ENCODE results near the gene ABLIM3. TPM values are rescaled to one million over a fixed set of nuclear protein-coding genes. Genes with fewer than 3 reads are reported as not detected.

The ABLIM3 gene
- total RNA-seq, 1 donor, result 4.4 TPM

DNA sequence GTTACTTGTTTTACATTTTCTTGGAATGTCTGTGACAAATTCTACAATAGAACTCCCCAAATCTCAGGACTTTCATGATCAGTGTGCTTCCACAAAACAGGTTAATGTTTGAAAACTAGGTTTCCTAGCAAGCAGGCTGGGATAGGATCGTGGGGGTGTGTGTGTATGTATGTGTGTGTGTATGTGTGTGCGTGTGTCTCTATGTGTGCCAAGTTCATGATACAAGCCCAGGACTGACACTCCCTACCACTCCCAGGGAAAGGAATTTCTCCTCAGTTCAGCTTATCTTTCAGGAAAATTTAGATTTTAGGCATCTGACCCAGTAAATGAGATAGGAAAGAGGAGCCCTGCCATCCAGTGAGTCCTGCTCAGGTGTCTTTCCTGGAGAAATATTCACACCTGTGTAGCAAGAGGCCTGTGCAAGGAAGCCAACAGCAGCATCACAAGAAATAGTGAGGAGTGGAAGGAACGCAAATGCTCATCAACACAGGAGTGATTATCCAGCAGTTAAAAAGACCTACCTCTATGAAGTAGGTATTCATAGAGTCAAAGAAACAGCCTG is 13.8 kb upstream of the ABLIM3 start:
- Histone ChIP-seq H3K27me3 (ENCODE audit: insufficient read depth, low read length) (no peaks in the 10 kb centered on the region), H3K9me3 (ENCODE audit: low read depth, low read length) (no peaks in the 10 kb centered on the region), H3K4me3 (ENCODE audit: low read length) (no peak overlapping the region), H3K4me1 (ENCODE audit: insufficient read depth, low read length) (no peaks in the 10 kb centered on the region)

DNA sequence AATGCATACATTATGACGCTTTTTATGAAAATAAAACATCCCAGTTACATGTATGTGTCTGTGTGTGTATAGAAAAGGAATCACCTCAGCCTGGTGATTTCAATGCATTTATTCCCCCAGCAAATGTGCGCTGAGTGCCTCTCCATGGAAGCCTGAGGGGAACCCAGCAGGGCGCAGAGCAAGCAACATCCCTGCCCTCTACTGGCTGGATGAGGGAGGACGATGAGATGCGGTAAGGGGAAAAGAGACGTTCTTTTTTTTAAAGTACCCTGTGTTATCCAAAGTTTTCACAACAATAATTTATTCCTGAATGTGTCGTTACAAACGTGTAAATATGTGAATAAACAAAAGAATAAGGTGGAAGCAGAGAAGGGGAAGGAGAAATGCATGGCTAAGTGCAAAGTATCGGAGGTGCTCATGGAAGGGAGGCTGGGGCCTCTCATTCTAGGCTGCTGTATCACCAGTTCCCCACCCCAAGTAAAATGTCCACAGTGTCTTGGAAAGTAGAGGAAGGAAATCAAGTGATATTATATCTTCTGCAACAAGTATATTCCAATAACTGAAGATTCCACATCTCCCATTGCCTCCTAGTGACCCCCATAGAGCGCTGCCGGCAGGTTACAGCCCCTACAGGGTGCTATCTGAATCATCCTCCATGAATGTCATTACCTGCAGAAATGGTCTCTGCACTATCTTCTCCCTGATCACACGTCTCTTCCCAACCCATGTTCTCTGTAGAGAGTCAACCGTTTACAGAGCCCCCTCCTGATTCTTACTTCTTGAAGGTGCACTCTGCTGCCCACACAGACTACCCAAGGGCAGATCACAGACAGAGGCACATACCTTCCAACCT is 13.0 kb upstream of the ABLIM3 start:
- H3K4me3 ChIP-seq (ENCODE audit: low read length), result no peak overlapping the region
- no peaks in the 10 kb centered on the region for H3K9me3 ChIP-seq (ENCODE audit: low read depth, low read length)
- no peaks in the 10 kb centered on the region for H3K4me1 ChIP-seq (ENCODE audit: insufficient read depth, low read length)
- H3K27me3 ChIP-seq (ENCODE audit: insufficient read depth, low read length), result no peaks in the 10 kb centered on the region

DNA sequence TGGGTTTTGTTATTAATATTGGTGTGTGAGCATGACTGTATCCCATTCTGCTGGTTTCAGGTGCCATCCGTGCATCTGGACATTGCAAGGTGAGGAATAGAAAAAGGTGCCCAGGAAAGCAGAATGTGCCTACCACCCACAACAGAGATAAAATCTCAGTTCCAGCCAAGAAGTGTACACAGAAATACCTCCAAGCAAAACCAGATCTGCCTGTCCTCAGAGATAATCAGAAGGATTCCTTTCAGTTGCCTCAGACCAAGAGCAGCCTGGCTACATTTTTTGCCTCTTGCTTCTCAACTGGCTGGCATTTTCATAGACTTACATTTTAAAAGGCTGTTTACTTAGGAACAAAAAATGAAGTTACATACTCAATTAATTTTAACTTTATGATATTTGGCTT is 12.1 kb upstream of the ABLIM3 start:
- Histone ChIP-seq H3K27me3 (ENCODE audit: insufficient read depth, low read length) (no peaks in the 10 kb centered on the region), H3K9me3 (ENCODE audit: low read depth, low read length) (no peaks in the 10 kb centered on the region), H3K4me3 (ENCODE audit: low read length) (no peak overlapping the region), H3K4me1 (ENCODE audit: insufficient read depth, low read length) (no peaks in the 10 kb centered on the region)

DNA sequence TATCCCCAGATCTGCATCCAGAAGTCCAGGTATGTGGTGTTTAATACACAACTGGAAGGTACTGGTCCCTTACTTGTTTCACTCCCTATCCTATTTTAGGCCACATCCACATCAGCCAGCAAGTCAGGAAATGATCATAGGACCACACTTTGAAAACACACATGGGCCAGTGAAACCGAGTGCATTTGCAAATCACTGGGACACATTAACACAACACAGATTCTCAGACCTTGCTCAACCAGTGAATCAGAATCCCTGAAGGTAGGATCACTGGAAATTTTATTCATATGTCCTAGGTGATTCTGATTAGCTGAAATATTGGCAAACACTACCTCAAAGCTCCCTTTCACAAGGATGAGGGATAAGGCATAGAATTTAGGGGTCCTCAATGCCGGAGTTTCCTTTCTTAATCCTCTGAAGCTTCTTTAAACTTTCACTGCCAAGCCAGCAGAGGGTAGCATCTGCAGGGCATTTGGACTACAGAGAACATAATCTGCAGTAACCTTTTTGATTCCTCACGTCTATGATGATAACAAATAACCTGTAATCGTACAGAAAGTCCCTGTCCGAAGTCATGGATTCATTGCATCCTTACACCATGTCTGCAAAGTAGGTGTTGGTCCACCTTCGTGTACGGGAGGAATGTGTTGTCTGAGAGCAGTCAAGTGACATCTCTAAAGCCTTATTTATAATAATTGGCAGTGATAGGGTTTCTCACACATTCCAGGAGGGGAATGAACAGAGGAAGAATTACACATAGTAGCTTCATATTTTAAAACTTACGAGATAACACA is 11.0 kb upstream of the ABLIM3 start:
- Histone ChIP-seq H3K4me1 (ENCODE audit: insufficient read depth, low read length) (no peaks in the 10 kb centered on the region), H3K27me3 (ENCODE audit: insufficient read depth, low read length) (no peaks in the 10 kb centered on the region), H3K4me3 (ENCODE audit: low read length) (no peak overlapping the region), H3K9me3 (ENCODE audit: low read depth, low read length) (no peaks in the 10 kb centered on the region)

DNA sequence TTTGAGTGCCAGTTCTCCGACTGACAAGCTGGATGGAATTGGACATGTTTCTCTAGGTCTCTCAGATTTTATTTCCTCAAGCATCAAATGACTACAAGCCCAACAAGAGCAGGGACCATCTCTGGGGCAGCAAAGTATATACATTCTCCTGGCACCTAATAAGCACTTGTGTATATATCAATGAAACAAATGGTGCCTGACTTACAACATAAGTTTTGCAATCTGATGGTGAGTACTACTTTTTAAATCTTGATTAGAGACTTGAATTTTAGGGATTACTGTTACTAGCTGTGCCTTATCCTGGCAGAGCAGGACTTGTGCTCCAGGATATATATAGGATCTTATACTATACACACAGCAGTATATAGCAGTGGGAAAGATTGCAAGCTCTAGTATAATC is 8.8 kb upstream of the ABLIM3 start:
- Histone ChIP-seq H3K4me1 (ENCODE audit: insufficient read depth, low read length) (no peaks in the 10 kb centered on the region), H3K9me3 (ENCODE audit: low read depth, low read length) (no peaks in the 10 kb centered on the region), H3K4me3 (ENCODE audit: low read length) (no peak overlapping the region), H3K27me3 (ENCODE audit: insufficient read depth, low read length) (peaks cover 10% of the 10 kb centered on the region)

GRCh38 chr5:149133795-149134777 is 7.2 kb upstream of the ABLIM3 start:
- Histone ChIP-seq H3K27me3 (ENCODE audit: insufficient read depth, low read length) (peaks cover 10% of the 10 kb centered on the region), H3K9me3 (ENCODE audit: low read depth, low read length) (no peaks in the 10 kb centered on the region), H3K4me3 (ENCODE audit: low read length) (no peak overlapping the region), H3K4me1 (ENCODE audit: insufficient read depth, low read length) (no peaks in the 10 kb centered on the region)

- Histone ChIP-seq H3K9me3 (ENCODE audit: low read depth, low read length) (no peaks in the 10 kb centered on the region), H3K4me1 (ENCODE audit: insufficient read depth, low read length) (no peaks in the 10 kb centered on the region), H3K4me3 (ENCODE audit: low read length) (no peak overlapping the region)
These were observed 6.4 kb upstream of the ABLIM3 start for GRCh38 chr5:149134778-149135500.

DNA sequence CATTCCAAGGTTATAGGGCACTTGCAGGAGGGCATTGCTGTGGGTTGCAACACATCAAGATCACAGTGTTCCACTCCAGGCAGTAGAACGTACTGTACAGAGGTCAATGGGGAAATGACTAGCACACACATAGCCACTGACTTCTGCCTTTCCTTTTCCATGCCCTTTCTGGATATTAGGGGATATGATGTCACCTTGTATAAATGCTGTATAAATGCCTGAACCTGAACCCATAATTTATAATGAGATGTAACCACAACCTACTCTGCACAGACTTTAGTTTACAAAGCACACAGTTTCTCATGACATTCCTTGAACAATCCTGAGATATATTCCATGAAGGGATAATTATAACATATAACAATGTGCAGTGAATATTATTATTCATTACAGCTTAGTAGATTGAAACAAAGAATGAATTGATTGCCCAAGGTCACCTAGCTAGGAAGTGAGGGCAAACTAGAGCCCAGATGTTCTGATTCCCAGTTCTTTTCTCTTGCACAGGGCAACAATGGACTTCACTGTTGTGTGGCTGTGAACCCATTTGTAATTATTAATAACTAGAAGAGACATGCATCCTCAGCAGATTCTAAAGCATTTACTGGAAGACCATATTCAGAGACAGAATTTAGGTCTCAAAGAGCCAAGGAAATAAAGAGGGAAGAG is 5.6 kb upstream of the ABLIM3 start:
- Histone ChIP-seq H3K4me1 (ENCODE audit: insufficient read depth, low read length) (no peaks in the 10 kb centered on the region), H3K4me3 (ENCODE audit: low read length) (no peak overlapping the region), H3K9me3 (ENCODE audit: low read depth, low read length) (no peaks in the 10 kb centered on the region), H3K27me3 (ENCODE audit: insufficient read depth, low read length) (peaks cover 10% of the 10 kb centered on the region)

More at GRCh38 chr5:149134778-149135500, 6.4 kb upstream of the ABLIM3 start:
- H3K27me3 ChIP-seq (ENCODE audit: insufficient read depth, low read length), result peaks cover 10% of the 10 kb centered on the region

GRCh38 chr5:149138182-149138923 is 2.9 kb upstream of the ABLIM3 start:
- Histone ChIP-seq H3K4me1 (ENCODE audit: insufficient read depth, low read length) (peaks cover 14% of the 10 kb centered on the region), H3K27me3 (ENCODE audit: insufficient read depth, low read length) (peaks cover 21% of the 10 kb centered on the region), H3K4me3 (ENCODE audit: low read length) (no peak overlapping the region), H3K9me3 (ENCODE audit: low read depth, low read length) (no peaks in the 10 kb centered on the region)

DNA sequence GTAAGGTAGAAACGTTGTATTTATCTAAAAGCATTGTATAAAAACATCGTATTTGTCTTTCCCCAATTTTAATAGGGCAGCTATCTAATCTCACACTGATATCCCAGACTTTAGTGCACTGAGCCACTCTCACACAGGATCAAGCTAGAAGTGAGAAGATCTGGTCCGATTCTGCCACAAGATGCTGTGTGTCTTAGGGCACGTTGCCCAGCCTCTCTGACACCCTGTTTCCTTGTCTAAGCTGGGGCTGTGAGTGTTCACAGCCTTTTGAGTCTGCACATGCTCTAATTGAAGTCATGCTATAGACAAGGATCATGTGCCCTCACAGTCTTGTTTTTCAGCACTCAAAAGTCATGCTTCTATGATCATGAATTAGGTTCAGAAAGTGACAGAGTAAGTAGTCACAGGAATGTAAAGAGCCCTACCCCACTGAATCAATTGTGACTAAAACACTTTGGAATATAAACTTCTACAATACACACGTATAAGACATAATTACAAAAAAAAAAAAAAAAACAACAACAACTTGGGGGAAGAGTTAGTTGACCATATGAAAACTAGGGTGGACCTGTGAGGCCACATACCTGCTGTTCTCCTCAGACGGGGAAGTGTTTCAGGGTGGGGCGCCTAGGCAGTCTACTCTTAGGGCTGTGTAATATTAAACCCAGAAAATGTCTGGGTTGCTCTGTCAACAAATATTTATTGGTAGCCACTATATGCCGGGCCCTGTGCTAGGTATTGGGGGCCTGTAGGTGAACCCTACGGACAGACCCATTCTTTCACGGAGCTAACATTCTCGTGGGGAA is 893 bp upstream of the ABLIM3 start:
- Histone ChIP-seq H3K9me3 (ENCODE audit: low read depth, low read length) (no peaks in the 10 kb centered on the region), H3K4me1 (ENCODE audit: insufficient read depth, low read length) (peaks cover 14% of the 10 kb centered on the region), H3K4me3 (ENCODE audit: low read length) (no peak overlapping the region), H3K27me3 (ENCODE audit: insufficient read depth, low read length) (peaks cover 34% of the 10 kb centered on the region)

DNA sequence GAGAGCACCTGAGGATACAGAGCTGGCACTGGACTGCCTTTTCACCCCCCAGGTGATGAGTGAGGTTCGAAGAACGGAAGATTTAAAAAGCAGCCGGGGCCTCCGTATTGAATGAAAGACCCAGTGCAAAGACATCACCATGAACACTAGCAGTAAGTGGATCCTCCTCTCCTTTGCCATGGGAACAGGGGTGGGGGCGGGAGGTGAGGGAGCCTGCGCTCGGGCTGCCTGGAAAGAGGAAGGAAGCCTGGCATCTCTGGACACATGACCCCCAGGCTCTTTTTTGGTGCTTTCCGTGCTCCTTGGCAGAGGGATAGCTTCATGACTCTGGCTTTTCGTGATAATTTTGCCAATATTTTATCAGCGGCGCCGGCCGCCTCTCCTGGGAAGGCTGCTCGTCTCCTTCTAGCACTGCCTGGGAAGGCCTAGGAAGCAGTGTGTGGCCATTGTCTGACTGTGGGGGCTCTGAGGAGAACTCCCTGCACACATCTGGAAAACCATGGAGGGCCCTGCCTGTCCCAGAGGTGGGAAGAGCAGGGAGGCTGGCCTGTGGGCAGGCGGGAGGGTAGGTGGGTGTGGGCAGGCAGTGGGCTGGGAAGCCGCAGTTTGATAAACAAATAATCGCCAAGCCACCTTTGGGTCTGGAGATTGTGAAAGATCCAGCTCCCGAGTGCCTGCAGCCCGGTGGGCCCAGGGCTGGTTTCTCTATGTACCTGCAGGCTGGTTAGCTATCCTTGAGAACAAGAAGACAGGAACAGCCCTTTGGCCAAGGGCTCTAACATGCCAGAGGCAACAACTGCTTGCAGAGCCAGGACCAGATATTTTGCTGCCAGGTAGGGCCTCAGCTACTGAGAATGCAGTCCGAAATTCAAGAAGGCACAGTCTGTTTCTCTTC is 911 bp downstream of the ABLIM3 start:
- Histone ChIP-seq H3K27me3 (ENCODE audit: insufficient read depth, low read length) (peaks cover 28% of the 10 kb centered on the region), H3K4me3 (ENCODE audit: low read length) (no peak overlapping the region), H3K9me3 (ENCODE audit: low read depth, low read length) (no peaks in the 10 kb centered on the region), H3K4me1 (ENCODE audit: insufficient read depth, low read length) (peaks cover 14% of the 10 kb centered on the region)

- H3K4me3 ChIP-seq (ENCODE audit: low read length), result no peak overlapping the region
- peaks cover 14% of the 10 kb centered on the region for H3K4me1 ChIP-seq (ENCODE audit: insufficient read depth, low read length)
- H3K9me3 ChIP-seq (ENCODE audit: low read depth, low read length), result no peaks in the 10 kb centered on the region
- peaks cover 31% of the 10 kb centered on the region for H3K27me3 ChIP-seq (ENCODE audit: insufficient read depth, low read length)
These were observed 2.2 kb downstream of the ABLIM3 start for GRCh38 chr5:149143470-149143869.
